ENCODE data around the gene HOXA5.

The HOXA5 gene

GRCh38 chr7:27143023-27143949, at the start of gene HOXA5:
TSS of gene HOXA5 (minus strand) at chr7:27143681. CDS start at chr7:27143607, 74 bp downstream.
- no peak for DNase-seq (ENCODE audit: low read depth)

DNA sequence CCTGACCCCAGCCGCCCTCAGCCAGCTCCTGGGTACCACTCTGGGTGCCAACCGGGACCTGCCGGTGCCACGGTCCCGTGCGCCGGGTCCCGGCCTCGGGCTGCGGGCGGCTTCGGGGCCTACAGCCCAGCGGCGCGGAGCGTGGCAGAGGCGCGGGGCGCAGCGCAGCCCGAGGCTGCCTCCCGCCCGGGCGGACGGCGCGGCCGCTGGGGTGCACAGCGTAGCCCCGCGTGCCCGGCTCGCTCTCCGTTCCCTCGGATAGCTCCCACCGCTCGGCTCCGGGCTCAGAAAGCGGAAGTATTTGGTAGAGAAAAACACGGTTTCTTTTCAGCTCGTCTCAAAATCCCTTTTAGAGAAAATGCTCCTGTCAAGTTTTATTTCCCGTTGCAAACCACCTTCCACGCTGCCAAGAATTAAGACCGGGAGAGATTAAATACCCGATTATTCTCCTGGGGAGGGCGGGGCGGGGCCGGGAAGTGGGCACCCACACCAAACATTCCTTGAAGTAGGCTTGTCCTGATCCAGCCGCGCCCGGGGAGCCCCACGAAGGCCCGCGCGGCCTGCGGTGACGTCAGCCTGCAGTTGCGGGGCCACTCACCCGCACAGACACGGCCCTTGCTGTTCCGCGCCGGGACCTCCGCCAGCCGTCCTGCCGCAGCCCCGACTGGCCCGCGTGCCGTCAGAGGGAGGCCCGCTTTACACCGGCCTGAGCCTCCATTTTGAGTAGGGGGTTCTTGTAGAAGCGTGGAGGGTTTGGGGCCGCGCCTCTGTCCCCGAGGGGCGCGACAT, 49.3 kb upstream of the HOXA5 start:
- DNase-seq (ENCODE audit: low read depth), result no peak

GRCh38 chr7:27191833-27192545, 48.5 kb upstream of the HOXA5 start:
- DNase-seq (ENCODE audit: low read depth), result no peak

DNA sequence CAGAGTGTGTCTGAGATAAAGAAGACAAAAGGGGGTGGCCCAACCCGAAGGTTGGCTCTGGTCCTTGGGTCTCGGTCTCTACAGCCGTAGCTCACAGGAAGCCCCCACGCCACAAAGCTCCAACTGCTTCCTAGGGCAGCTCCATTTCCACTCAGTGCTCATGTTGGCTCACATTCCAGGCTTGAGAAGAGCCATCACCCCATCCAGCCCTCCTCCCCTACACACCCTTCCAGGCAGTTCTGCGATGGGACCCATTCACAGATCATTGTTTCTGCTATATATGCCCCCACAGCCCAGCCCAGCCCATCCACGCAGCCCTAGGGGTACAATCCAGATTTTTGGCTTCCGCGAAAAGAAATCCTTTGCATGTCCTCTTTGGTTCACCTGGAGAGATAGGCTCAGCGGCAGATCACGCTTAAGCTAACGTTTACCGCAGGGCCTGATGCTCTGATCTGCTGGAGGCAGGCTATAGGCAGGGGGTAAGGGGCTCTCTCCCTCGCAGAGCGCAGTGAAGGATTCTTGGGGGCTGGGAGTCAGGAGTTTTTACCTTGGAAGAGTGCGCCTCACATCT, 47.8 kb upstream of the HOXA5 start:
- no peak for DNase-seq (ENCODE audit: low read depth)

- DNase-seq (ENCODE audit: low read depth), result no peak
Measured at GRCh38 chr7:27189997-27190748, 46.7 kb upstream of the HOXA5 start.

DNA sequence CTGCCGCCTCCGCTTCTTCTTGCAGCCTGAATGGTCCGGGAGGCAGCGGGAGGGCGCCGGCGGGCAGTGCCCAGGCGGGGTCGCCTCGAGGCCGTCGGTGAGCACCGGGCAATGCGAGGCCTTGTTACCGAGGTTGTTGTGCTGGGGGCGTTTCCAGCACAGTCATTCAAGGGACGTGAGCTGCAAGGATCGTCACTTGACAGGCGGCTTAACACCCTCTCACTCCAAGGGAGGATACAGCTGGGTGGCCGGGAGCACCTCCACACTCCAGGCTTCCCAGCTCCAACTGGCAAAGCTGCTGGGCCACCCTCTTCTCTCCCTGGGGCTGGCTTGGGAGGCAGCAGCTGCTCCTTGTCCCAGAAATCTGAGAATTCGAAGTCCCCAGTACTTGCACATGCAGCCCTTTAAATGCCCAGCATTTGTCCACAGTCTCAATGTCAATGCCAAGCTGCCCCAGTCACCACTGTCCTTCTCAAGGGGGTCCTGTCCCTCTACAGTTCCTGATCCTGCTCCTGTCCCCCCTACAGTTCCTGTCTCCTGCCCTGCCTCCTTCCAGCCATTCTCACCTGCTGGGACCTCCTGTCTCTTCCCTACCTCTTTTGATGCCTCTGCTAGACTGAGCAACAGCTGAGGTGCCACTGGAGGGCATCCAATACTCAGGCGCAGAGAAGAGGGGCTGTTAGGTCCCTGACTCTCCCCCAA, 46.0 kb upstream of the HOXA5 start:
- no peak for DNase-seq (ENCODE audit: low read depth)

DNA sequence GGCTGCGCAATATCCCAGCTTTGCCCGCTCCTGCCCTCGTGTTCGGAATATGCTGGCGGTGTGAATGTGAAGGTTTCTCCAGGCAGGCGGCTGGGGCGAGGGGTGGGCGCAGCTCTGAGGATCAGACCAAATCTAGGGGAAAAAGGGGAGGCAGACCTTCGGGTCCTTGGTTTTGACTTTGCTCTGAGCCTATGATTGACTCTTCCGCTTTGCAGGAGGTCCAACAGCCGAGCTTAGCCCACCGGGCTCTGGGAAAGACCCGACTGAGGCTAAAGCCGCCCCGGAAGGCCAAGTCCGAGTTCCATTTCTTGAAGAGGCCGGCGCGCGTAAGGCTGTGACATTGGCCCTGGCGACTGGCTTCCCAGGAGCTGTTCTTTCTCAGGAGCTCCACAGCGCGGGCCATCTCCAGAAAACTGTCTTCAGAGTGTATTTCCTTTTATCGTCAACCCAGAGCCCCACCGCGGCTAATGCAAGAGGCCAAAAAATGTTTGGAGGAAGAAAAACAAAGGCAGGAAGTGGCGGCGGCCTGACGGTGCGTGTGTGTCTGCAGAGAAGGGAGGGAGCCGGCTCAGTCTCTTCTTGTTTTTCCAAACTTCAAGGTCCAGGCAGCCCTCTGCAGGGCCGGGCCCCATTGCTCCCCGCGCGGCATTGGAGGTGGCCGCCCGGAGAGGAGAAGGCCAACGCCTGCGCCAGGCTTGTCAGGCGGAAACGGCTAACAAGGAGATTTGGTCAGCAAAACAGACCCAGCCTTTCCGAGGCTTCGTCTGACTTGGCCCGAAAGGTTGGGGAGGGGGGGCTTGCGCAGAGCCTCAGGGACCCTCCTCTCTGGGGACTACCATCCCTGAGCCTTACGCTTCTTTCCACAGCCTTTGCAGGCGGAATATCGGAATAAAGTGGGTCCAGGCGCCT, 45.2 kb upstream of the HOXA5 start:
- no peak for DNase-seq (ENCODE audit: low read depth)

- no peak for DNase-seq (ENCODE audit: low read depth)
Measured at GRCh38 chr7:27187475-27188385, 44.2 kb upstream of the HOXA5 start.

DNA sequence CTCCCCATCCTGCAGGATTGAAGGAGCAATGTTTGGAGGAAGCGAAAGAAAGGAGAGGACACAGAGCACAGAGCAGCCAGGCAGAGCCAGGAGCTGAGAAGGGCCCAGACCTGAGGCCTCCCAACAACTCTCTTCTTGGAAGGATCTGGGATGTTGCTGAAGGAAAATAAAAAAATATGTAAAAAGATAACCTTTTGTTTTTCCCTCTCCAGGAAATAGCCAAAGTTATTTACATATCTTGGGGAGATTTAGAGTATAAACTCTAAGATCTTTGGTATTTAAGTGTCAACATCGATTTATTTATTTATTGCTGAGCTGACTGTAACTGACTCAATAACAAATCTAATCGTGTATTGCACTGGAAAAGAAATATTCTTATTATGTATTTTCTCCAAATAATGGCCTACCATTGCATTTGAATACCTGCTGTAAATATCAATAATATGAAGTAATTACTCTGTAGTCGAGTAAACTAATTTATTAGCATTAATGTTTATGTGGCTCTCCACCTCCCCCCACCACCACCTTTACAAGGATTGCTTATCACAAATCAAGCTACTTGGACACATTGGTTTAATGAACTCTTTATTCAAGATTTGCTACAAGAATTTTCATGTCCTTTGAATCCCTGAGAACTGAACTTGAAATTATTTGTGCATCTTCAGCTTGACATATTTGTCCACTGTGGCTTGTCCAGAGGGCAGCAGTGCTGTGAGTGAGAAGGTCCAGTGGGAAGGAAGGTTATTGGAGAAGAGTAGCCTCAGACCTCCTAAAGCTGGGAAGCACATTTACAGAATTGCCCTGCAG, 43.4 kb upstream of the HOXA5 start:
- no peak for DNase-seq (ENCODE audit: low read depth)

DNA sequence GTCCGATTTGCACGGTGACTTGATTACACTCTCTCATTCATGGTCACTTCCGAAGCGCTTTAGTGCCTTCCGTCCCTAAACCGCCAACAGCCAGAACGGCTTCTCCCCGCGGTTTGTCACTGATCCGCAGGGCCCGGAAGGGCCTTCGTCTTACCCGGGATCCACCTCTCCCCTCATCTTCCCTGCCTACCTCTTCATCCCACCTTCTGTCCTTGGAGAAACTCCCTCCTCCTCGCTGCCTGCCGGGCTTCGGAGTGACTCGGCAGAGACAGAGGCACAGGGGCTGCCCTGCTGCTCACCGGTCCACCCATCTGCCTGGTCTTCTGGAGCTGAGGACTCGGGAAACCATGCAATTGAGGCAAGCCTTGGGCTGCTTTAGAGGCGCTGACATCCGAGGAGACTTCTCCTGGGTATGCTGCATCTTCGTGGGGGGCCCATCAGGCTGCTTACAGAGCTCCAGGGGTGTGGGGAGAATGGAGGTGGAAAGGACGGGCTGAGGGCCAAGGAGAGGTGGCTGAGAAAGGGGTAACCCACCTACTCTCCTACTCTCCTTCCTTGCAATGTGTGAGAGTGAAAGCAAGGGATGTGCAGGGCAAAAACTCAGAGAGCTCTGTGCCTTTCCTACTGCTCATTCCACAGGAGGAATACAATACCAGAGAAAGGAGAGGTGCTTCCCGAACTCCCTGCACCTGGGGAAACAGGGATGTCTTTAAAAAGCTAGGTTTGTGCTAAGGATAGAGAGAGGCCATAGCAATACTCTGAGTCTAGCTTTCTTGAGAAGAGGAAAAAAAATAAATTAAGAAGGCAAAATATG, 42.6 kb upstream of the HOXA5 start:
- DNase-seq (ENCODE audit: low read depth), result no peak

- DNase-seq (ENCODE audit: low read depth), result no peak
Measured at GRCh38 chr7:27185013-27185853, 41.8 kb upstream of the HOXA5 start, which contains the start of gene HOXA11. TSS of gene HOXA11 (minus strand) at chr7:27185232. CDS start at chr7:27185144, 88 bp downstream.

- DNase-seq (ENCODE audit: low read depth), result no peak
Measured at GRCh38 chr7:27184337-27185012, 41.0 kb upstream of the HOXA5 start.

DNA sequence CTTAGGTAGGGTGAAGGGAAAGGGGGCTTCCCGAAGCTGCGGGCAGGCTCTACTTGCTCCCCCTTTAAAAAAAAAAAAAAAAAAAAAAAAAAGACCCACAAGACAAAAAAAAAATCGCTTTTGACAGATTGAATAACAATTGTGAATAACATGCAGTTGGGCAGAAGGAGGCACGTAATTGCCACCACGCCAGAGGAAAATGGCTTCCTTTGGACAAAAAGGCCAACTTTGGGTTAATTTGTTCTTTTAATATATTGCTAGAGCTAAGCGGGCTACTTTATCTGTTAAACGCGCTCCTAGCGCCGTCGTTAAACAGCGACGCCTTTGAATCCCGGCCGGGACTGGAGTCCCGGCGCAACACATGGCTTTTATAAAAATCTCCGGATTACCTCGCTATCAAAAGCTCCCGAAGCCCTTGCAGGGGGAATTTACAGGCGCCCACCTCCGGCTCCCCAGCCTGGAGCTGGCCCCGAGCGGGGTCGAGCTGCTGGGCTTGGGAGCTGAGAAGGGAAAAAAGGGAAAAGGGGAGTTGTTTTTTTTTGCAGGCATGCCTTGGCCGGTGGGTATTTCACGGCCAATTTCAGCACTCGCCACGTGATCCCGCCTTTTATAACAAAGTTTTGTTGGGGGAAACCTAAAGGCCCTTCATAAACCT, 40.3 kb upstream of the HOXA5 start:
- no peak for DNase-seq (ENCODE audit: low read depth)

- no peak for DNase-seq (ENCODE audit: low read depth)
Measured at GRCh38 chr7:27182861-27183681, 39.6 kb upstream of the HOXA5 start.
